ENCODE measurements around the gene PBX1.
"Not testable (repeated sequence)": the region's sequence is repeated elsewhere in the genome, so short reads cannot be mapped to it uniquely, and the experiment has no call there.

PBX1 gene

GRCh38 chr1:164558461-164559341 lies at the start of gene PBX1:
Gene PBX1, plus strand, starts transcription at chr1:164559184.
- peak; percentile 83 for DNase-seq

- no peak for DNase-seq
Observed at GRCh38 chr1:164510435-164510834, 48.5 kb upstream of the PBX1 start.

GRCh38 chr1:164511001-164511705 lies 47.8 kb upstream of the PBX1 start:
- no peak for DNase-seq

GRCh38 chr1:164515231-164515630 lies 43.8 kb upstream of the PBX1 start:
- no peak for DNase-seq

GRCh38 chr1:164515711-164516331 lies 43.2 kb upstream of the PBX1 start:
- no peak for DNase-seq

GRCh38 chr1:164516591-164516990 lies 42.4 kb upstream of the PBX1 start:
- no peak for DNase-seq

GRCh38 chr1:164518692-164519332 lies 40.2 kb upstream of the PBX1 start:
- DNase-seq = no peak

- DNase-seq = no peak
Observed at GRCh38 chr1:164519426-164519825, 39.6 kb upstream of the PBX1 start.

GRCh38 chr1:164524810-164525209 lies 34.2 kb upstream of the PBX1 start:
- DNase-seq = no peak

GRCh38 chr1:164534863-164535610 lies 23.9 kb upstream of the PBX1 start:
- no peak for DNase-seq

GRCh38 chr1:164552463-164552988 lies 6.5 kb upstream of the PBX1 start:
- not testable (repeated sequence) for DNase-seq

GRCh38 chr1:164557270-164557669 lies 1.7 kb upstream of the PBX1 start:
- no peak for DNase-seq

GRCh38 chr1:164559342-164560051 lies 513 bp downstream of the PBX1 start:
- no peak for DNase-seq

- DNase-seq = no peak
Observed at GRCh38 chr1:164560121-164560541, 1.1 kb downstream of the PBX1 start.

- DNase-seq = no peak
Observed at GRCh38 chr1:164560556-164560955, 1.6 kb downstream of the PBX1 start.

GRCh38 chr1:164561007-164561406 lies 2.0 kb downstream of the PBX1 start:
- DNase-seq = no peak

- no peak for DNase-seq
Observed at GRCh38 chr1:164561472-164561871, 2.5 kb downstream of the PBX1 start.

GRCh38 chr1:164562061-164562460 lies 3.1 kb downstream of the PBX1 start:
- DNase-seq = no peak

- no peak for DNase-seq
Observed at GRCh38 chr1:164562511-164562910, 3.5 kb downstream of the PBX1 start.

- no peak for DNase-seq
Observed at GRCh38 chr1:164562947-164563520, 4.0 kb downstream of the PBX1 start.

- no peak for DNase-seq
Observed at GRCh38 chr1:164563721-164564360, 4.9 kb downstream of the PBX1 start.
